GM12891 (cell line): ENCODE measurements around the gene PTPRN2.

Experiments used
- PAX5 ChIP-seq: IDR thresholded peaks from 2 replicates; pipeline ENCODE4 v1.6.1; 2011; ENCODE audit warnings: low read length, moderate library complexity, mild to moderate bottlenecking; ENCODE audit not compliant: insufficient read depth, severe bottlenecking
- POLR2A ChIP-seq: IDR thresholded peaks from 2 replicates; pipeline ENCODE4 v1.6.1; 2011; ENCODE audit warnings: low read depth, low read length, control low read depth
- POLR2AphosphoS5 ChIP-seq: IDR thresholded peaks from 2 replicates; pipeline ENCODE4 v1.6.1; 2011; ENCODE audit warnings: low read depth, low read length, control low read depth
- POU2F2 ChIP-seq: IDR thresholded peaks from 2 replicates; pipeline ENCODE4 v1.6.1; 2011; ENCODE audit warnings: low read depth, mild to moderate bottlenecking, control low read depth, low read length, moderate library complexity
- SPI1 ChIP-seq: IDR thresholded peaks from 2 replicates; pipeline ENCODE4 v1.6.1; 2011; ENCODE audit warnings: low read depth, low read length, control low read depth
- TAF1 ChIP-seq: IDR thresholded peaks from 2 replicates; pipeline ENCODE4 v1.6.1; 2011; ENCODE audit warnings: low read depth, low read length, control low read depth

DNA sequence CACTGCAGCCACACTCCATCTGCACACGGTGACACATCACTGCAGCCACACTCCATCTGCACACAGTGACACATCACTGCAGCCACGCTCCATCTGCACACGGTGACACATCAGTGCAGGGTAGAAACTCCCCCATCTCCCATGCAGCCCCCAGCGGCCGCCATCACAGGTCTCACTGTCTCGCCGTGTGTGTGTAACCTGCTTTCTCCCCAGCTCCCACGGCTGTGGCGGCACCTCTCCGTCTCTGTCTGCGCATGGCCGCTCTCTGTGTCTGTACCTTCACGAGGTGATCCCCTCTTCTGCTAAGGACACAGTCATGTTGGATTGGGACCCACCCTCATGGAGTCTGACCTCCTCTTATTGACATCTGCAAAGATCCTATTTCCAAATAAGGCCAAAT is 527.4 kb downstream of the PTPRN2 start:
- TF ChIP-seq TAF1 (no peak), POLR2AphosphoS5 (no peak), POLR2A (no peak), POU2F2 (no peak), SPI1 (no peak), PAX5 (no peak)
